ENCODE results near the gene FAM43A. TPM values are rescaled to one million over a fixed set of nuclear protein-coding genes. Genes with fewer than 3 reads are reported as not detected.

FAM43A gene
- total and polyA plus RNA-seq, 9 of the 15 experiments (the other 6 are each of a cell fraction or from before 2014, with no cell fraction given), result 0.03 to 1.2 (median 0.21) TPM

- POLR2A ChIA-PET, result no interaction called here
- DNase-seq (ENCODE audit: extremely low read depth in 1 of 4, low spot score in 3 of 4), result no peak
- TF ChIP-seq, protein P1, sequence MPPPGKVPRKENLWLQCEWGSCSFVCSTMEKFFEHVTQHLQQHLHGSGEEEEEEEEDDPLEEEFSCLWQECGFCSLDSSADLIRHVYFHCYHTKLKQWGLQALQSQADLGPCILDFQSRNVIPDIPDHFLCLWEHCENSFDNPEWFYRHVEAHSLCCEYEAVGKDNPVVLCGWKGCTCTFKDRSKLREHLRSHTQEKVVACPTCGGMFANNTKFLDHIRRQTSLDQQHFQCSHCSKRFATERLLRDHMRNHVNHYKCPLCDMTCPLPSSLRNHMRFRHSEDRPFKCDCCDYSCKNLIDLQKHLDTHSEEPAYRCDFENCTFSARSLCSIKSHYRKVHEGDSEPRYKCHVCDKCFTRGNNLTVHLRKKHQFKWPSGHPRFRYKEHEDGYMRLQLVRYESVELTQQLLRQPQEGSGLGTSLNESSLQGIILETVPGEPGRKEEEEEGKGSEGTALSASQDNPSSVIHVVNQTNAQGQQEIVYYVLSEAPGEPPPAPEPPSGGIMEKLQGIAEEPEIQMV (tag; conservative IDR thresholded peaks at IDR 0.05; ENCODE audit: low read depth), result no peak
- TF ChIP-seq RBM14 (IDR thresholded peaks at IDR 0.05; ENCODE audit: borderline replicate concordance, insufficient read depth, low read depth, low read length), result no peak
- no peak for TF ChIP-seq ZBTB8A (IDR thresholded peaks at IDR 0.05; ENCODE audit: partially characterized antibody)
- no peak for TF ChIP-seq CEBPG (CRISPR knock-in tag; IDR thresholded peaks at IDR 0.05)
- TF ChIP-seq CEBPG (tag; conservative IDR thresholded peaks at IDR 0.05 in 1 of 2, IDR thresholded peaks at IDR 0.05 in 1 of 2), result no peak
- no peak for TF ChIP-seq ZNF212 (CRISPR knock-in tag; IDR thresholded peaks at IDR 0.05)
- no peak for TF ChIP-seq CBFA2T3 (IDR thresholded peaks at IDR 0.05)
- TF ChIP-seq, protein P2, sequence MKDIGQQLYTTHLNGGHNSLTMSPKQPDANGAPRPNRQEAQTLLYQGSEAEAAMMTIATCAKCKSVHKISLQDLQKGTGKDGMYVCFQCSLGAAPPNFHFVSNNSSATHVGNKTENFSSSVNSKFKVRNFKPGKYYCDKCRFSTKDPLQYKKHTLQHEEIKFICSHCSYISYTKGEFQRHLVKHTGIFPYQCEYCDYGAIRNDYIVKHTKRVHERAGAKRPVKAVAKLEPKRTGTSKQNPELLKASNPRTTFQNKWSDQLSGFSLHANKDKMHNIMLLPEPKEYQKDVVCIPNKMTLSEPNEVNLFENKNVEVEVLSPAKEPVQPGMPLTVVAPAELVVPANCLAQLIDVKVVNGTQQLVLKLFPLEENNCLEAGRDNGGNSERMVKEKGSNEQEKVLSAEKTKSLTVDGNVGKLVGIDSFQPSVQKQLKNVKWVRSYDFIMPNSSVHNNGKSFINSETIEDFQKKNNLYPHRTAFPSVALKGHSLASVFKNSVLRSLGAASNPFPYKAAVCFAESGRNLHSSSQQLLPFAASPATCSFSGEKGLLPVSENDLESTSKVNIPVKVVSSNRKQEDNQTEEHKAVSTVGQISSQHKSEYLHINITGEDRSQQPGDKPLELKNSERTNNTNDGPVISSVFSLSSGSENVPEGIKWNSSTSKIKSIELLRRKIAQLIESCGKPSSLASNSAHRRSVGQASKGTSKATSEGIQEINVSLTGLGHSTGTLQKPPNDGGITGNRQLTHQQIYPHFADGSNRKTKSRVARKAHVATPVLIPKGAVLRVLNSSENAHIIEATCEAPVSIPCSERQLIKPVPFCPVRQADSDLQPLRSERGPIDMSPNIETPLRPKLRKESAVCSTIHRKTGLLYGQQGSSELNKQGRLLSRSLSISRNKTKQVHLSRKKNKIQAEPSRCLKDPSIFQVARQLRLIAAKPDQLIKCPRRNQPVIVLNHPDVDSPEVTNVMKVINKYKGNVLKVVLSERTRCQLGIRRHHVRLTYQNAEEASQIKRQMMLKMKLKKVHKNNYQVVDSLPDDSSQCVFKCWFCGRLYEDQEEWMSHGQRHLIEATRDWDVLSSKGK (CRISPR knock-in tag; IDR thresholded peaks at IDR 0.05), result no peak
- TF ChIP-seq BRF2 (IDR thresholded peaks at IDR 0.05; ENCODE audit: borderline replicate concordance, insufficient read depth, insufficient read length), result no peak
- no peak for TF ChIP-seq CHD1 (IDR thresholded peaks at IDR 0.05; ENCODE audit: low read length)
- no peak for TF ChIP-seq NCOA2 (IDR thresholded peaks at IDR 0.05; ENCODE audit: partially characterized antibody in 2 of 2)
- TF ChIP-seq, protein P3, sequence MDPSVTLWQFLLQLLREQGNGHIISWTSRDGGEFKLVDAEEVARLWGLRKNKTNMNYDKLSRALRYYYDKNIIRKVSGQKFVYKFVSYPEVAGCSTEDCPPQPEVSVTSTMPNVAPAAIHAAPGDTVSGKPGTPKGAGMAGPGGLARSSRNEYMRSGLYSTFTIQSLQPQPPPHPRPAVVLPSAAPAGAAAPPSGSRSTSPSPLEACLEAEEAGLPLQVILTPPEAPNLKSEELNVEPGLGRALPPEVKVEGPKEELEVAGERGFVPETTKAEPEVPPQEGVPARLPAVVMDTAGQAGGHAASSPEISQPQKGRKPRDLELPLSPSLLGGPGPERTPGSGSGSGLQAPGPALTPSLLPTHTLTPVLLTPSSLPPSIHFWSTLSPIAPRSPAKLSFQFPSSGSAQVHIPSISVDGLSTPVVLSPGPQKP (CRISPR knock-in tag; IDR thresholded peaks at IDR 0.05), result no peak
- TF ChIP-seq U2AF1 (optimal IDR thresholded peaks at IDR 0.05; ENCODE audit: low read depth, low read length), result no peak
- TF ChIP-seq ILF3 (IDR thresholded peaks at IDR 0.05; ENCODE audit: borderline replicate concordance), result no peak
- TF ChIP-seq ZNF717 (CRISPR knock-in tag; IDR thresholded peaks at IDR 0.05), result no peak
- TF ChIP-seq XRCC4 (IDR thresholded peaks at IDR 0.05; ENCODE audit: extremely low read depth, insufficient read depth, insufficient read length), result no peak
- TF ChIP-seq WHSC1 (IDR thresholded peaks at IDR 0.05; ENCODE audit: low read length), result no peak
These were observed 46.9 kb downstream of the FAM43A start for GRCh38 chr3:194732617-194733016.

More at GRCh38 chr3:194732617-194733016, 46.9 kb downstream of the FAM43A start:
- no peak for ATAC-seq
- intact Hi-C loops (cut with micrococcal nuclease) (no loop called here), in situ Hi-C loops (cut with MboI) (no loop called here)
- no peak overlapping the region for H3K4me3 ChIP-seq
- no peaks in the 10 kb centered on the region for H3K9me3 ChIP-seq (replicated peaks; ENCODE audit: control insufficient read depth, insufficient read depth, low read depth, low read length)
- H3K27me3 ChIP-seq (ENCODE audit: control insufficient read depth in 2 of 2, insufficient read depth in 2 of 2, low read length in 2 of 2), result peaks cover 23 to 48% of the 10 kb centered on the region in 2 experiments; a peak in 4 of 5 replicates
- H2AFZ ChIP-seq (ENCODE audit: low read depth, low read length), result no peak overlapping the region
- BruUV-seq (replicated peaks), result no TSS peak
- FAIRE-seq, result no peak
- no peak overlapping the region for H3K4me2 ChIP-seq (ENCODE audit: insufficient read depth, low read length)
- WGBS (ENCODE audit: insufficient coverage, low coverage, missing lambda C conversion rate), result 3% methylated on average over 4 of the region's 4 CpGs
- no peaks in the 10 kb centered on the region for H3K36me3 ChIP-seq (ENCODE audit: control insufficient read depth, insufficient read depth, low read length)
- no peaks in the 10 kb centered on the region for H3K4me1 ChIP-seq (replicated peaks in 1 of 2; ENCODE audit: control insufficient read depth in 2 of 2, insufficient read depth in 2 of 2, low read length in 2 of 2)
- H3K9ac ChIP-seq (ENCODE audit: insufficient read depth in 1 of 2, low read depth in 2 of 2, low read length in 2 of 2), result no peak overlapping the region
- H4K20me1 ChIP-seq (replicated peaks; ENCODE audit: control insufficient read depth, insufficient read depth, low read length), result 0 out of 2 replicates have a peak, but pooled peaks cover 3% of the 10 kb centered on the region
- H3K9me1 ChIP-seq (ENCODE audit: control insufficient read depth, insufficient read depth, low read length), result no peaks in the 10 kb centered on the region
- no peak overlapping the region for H3K27ac ChIP-seq (ENCODE audit: extremely low read depth, low read depth, low read length)
- CTCF ChIA-PET (ENCODE audit: low intra/inter-chr PET ratio), result no interaction called here
- no peaks in the 10 kb centered on the region for H3K79me2 ChIP-seq (ENCODE audit: control insufficient read depth, insufficient read depth, low read length)

All from K562 (cell line).